ENCODE data around the gene ELOB.

GRCh38 chr16:2818272-2818876, 41.3 kb upstream of the ELOB start:
- TF ChIP-seq CTCF (conservative IDR thresholded peaks at IDR 0.05) (no peak), EZH2 (IDR thresholded peaks at IDR 0.05; ENCODE audit: low read depth) (no peak)
